CD4-positive, alpha-beta T cell treated with Interleukin-17A for 1 hour (primary cell): ENCODE data around the gene CSGALNACT2.

ENCODE experiments used
- DNase-seq: peaks from one replicate; pipeline ENCODE4 v3.0.0-alpha.2; 2020

The CSGALNACT2 gene

DNA sequence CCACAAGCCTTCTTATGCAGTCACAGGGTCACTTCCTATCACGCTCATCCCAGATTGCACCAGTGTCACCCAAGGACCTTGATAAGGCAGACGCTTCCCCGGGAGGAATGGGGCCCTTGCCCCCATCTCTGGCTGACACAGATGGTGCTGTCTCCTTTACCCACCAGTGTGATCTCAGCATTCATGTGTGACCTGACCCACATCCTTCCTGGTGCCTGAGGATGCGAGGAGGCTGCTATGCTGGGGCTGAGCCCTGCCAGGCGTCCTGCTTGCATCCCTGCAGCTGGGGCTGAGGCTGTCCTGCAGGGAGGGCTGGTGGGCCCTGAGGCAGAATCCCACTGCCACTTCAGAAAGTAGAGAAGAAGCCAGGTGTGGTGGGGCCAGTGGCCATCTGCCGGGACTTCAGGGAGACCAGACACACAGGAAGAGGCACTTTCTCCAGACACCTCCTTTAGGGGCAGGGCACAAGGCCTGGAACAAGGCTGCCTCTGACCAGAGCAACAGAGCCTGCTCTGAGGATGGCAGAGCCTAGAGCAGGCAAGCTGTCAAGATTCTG is 93.4 kb downstream of the CSGALNACT2 start:
- DNase-seq = peak; percentile 59

DNA sequence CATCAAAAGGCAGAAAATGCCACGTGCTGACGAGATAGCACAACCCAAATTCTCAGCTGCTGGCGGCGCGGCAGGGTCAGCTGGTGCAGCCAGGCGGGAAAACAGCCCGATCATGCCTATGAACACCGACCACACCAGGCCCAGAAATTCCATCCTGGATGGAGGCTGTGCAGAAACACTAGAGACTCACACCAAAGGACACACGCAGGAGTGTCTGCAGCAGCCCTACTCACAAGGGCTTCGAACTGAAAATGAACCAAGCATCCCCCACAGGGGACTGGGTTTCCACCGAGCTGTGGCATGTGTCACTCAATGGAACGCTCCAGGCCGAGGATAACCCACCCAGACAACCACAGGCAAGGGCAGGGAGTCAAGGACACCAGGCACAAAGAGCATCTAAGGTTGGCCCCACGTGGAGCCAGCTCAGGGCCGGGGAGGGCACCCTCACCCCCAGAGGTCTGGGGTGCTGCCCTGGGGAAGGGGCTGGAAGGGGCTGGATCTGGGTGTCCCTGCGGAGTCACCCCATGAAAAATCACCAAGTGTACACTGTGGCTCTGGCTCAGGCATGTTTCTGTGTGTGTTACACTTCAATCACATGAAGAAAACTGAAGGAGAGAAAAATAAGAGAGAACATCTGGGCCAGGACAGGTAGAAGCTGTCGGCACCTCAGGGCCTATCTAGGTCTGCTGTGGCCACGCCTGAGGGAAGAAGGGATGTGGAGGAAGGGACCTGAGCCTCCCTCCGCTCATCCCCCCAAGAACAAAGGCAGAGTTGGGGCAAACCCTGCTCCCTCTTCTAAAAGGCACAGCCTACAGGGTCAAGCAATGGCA is 95.6 kb downstream of the CSGALNACT2 start:
- DNase-seq = no peak

DNA sequence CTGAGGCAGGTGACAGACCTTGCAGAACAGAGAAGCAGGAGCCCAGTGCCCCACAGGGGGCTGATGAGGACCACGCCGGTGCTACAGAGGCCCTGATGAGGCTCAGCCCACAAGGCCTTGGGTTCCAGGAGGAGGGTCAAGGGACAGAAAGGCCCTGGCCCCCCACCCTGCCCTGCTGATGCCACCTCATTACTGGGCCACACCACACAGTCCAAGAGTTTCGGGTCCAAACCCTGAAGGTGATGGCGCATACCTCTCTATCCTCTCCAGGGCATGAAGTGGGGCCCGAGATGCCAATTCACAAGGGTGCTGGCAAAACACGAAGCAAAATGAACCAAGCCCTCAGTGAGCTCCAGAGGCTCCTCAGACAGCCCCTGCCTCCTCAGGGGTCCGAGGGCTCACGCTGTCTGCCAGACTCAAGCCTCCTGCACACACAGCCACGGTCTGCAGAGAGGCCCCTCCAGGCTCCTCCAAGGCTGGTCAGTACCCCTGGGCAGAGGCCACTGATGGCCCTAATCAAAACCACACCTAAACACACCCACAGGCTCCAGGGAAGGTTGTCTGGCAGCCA is 96.3 kb downstream of the CSGALNACT2 start:
- no peak for DNase-seq
